ENCODE results near the gene KCNN1. TPM values are rescaled to one million over a fixed set of nuclear protein-coding genes. Genes with fewer than 3 reads are reported as not detected.
"Not testable (repeated sequence)": the region's sequence is repeated elsewhere in the genome, so short reads cannot be mapped to it uniquely, and the experiment has no call there.

KCNN1 gene
- 0.38 TPM for total RNA-seq
- long read RNA-seq, result 0 reads

DNA sequence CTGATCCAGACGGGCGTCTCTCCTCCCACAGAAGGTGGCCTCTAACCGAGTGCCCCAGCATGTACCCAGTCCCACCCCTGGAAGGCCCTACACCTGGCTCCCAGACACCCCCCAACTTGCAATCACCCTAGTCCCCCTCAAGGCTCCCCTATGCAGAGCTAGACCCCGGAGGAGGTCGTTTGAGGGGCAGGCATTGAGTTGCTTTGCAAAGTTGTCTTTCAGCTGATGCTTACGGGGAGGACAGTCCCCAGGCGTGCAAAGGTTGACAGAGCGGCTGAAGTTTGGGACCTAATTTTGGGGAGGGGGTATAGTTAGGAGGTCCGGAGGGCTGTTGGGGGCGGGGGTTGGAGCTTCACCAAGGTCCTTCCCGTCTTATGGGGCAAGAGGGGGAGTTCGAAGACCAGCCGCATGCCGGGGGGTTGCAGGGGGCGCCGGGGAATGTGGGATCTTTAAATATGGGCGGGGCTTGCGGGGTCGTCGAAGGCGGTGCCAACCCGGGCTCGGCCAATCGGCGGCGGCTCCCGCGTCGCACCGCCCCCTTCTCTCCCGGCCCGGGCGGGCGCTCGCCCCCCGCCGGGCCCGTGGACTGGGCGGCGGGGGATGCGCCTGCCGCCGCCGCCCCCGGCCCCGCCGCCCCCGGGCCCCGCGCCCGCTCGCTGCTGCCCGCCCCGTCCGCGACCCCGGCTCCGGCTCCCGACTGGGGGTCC is at the start of gene KCNN1:
TSS of gene KCNN1 (plus strand) at position 558 of the 707 bp plus-strand sequence. CDS start 6,782 bp downstream, outside the sequence.
- Histone ChIP-seq H3K4me3 (peak within 1 kb of the TSS; percentile 23), H3K27me3 (ENCODE audit: low read depth) (peaks cover 95% of the 10 kb centered on the region), H3K36me3 (no peaks in the 10 kb centered on the region), H3K9me3 (replicated peaks) (no peaks in the 10 kb centered on the region), H3K27ac (replicated peaks) (no peak within 1 kb of the TSS), H3K4me1 (peaks cover 7% of the 10 kb centered on the region)
- intact Hi-C loops (cut with micrococcal nuclease), result no loop called here
- no peak for DNase-seq
- TF ChIP-seq, protein P1, sequence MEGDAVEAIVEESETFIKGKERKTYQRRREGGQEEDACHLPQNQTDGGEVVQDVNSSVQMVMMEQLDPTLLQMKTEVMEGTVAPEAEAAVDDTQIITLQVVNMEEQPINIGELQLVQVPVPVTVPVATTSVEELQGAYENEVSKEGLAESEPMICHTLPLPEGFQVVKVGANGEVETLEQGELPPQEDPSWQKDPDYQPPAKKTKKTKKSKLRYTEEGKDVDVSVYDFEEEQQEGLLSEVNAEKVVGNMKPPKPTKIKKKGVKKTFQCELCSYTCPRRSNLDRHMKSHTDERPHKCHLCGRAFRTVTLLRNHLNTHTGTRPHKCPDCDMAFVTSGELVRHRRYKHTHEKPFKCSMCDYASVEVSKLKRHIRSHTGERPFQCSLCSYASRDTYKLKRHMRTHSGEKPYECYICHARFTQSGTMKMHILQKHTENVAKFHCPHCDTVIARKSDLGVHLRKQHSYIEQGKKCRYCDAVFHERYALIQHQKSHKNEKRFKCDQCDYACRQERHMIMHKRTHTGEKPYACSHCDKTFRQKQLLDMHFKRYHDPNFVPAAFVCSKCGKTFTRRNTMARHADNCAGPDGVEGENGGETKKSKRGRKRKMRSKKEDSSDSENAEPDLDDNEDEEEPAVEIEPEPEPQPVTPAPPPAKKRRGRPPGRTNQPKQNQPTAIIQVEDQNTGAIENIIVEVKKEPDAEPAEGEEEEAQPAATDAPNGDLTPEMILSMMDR (IDR thresholded peaks at IDR 0.05; ENCODE audit: borderline replicate concordance), result no peak

- H3K4me3 ChIP-seq; H3K4me1 ChIP-seq; H3K27ac ChIP-seq (replicated peaks); intact Hi-C loops (cut with micrococcal nuclease); H3K36me3 ChIP-seq; DNase-seq: not testable (repeated sequence)
- Histone ChIP-seq H3K27me3 (ENCODE audit: low read depth) (peaks cover 55% of the 10 kb centered on the region), H3K9me3 (replicated peaks) (peaks cover 14% of the 10 kb centered on the region)
These were observed 48.8 kb upstream of the KCNN1 start for GRCh38 chr19:17918151-17918550.

- H3K4me3 ChIP-seq; DNase-seq; H3K36me3 ChIP-seq; intact Hi-C loops (cut with micrococcal nuclease); H3K9me3 ChIP-seq (replicated peaks); H3K4me1 ChIP-seq; H3K27ac ChIP-seq (replicated peaks): not testable (repeated sequence)
- H3K27me3 ChIP-seq (ENCODE audit: low read depth), result peaks cover 48% of the 10 kb centered on the region
These were observed 47.8 kb upstream of the KCNN1 start for GRCh38 chr19:17919122-17919521.

- intact Hi-C loops (cut with micrococcal nuclease), result no loop called here
- Histone ChIP-seq H3K4me3 (no peak overlapping the region), H3K4me1 (no peaks in the 10 kb centered on the region), H3K27ac (replicated peaks) (no peak overlapping the region), H3K27me3 (ENCODE audit: low read depth) (peaks cover 47% of the 10 kb centered on the region), H3K36me3 (no peaks in the 10 kb centered on the region), H3K9me3 (replicated peaks) (peaks cover 5% of the 10 kb centered on the region)
- no peak for DNase-seq
- TF ChIP-seq, protein P1 (IDR thresholded peaks at IDR 0.05; ENCODE audit: borderline replicate concordance), result no peak
These were observed 46.4 kb upstream of the KCNN1 start for GRCh38 chr19:17920527-17920926.

GRCh38 chr19:17922138-17922537 is 44.8 kb upstream of the KCNN1 start:
- intact Hi-C loops (cut with micrococcal nuclease), result no loop called here
- TF ChIP-seq, protein P1 (IDR thresholded peaks at IDR 0.05; ENCODE audit: borderline replicate concordance), result no peak
- Histone ChIP-seq H3K27me3 (ENCODE audit: low read depth) (peaks cover 31% of the 10 kb centered on the region), H3K9me3 (replicated peaks) (peaks cover 5% of the 10 kb centered on the region), H3K4me1 (no peaks in the 10 kb centered on the region), H3K4me3 (no peak overlapping the region), H3K27ac (replicated peaks) (no peak overlapping the region), H3K36me3 (no peaks in the 10 kb centered on the region)
- DNase-seq, result no peak

GRCh38 chr19:17926044-17926443 is 40.9 kb upstream of the KCNN1 start:
- H3K27me3 ChIP-seq (ENCODE audit: low read depth), result peaks cover 17% of the 10 kb centered on the region
- intact Hi-C loops (cut with micrococcal nuclease), result no loop called here

More at GRCh38 chr19:17926044-17926443, 40.9 kb upstream of the KCNN1 start:
- no peak overlapping the region for H3K4me3 ChIP-seq
- TF ChIP-seq, protein P1 (IDR thresholded peaks at IDR 0.05; ENCODE audit: borderline replicate concordance), result no peak
- no peaks in the 10 kb centered on the region for H3K36me3 ChIP-seq
- H3K4me1 ChIP-seq, result no peaks in the 10 kb centered on the region
- no peak overlapping the region for H3K27ac ChIP-seq (replicated peaks)
- H3K9me3 ChIP-seq (replicated peaks), result no peaks in the 10 kb centered on the region
- DNase-seq, result no peak

Measured in left ventricle myocardium inferior (tissue), 1 donor.